Thyroid gland (tissue), 4 donors: ENCODE results near the gene SEMA3D. TPM values are rescaled to one million over a fixed set of nuclear protein-coding genes. Genes with fewer than 3 reads are reported as not detected.

ENCODE experiments used
- DNase-seq, 2 donors: peaks; one replicate each; pipeline ENCODE4 v3.0.0-alpha.2; 2019
- H3K27ac ChIP-seq, 3 donors: fragments of 200-600 bp; sonication (generic); 1 replicate in 2 of 3; 2 replicates in 1 of 3; pipeline ENCODE4 v1.5.1; 2016 to 2019; ENCODE audit warnings: mild to moderate bottlenecking in 1 of 3, moderate library complexity in 1 of 3
- H3K27me3 ChIP-seq: fragments of 200-600 bp; sonication (generic); one replicate; pipeline ENCODE4 v1.5.1; 2019
- H3K36me3 ChIP-seq, 2 donors: fragments of 200-600 bp; sonication (generic); one replicate each; pipeline ENCODE4 v1.5.1; 2016 to 2019
- H3K4me1 ChIP-seq, 2 donors: fragments of 200-600 bp; sonication (generic); one replicate each; pipeline ENCODE4 v1.5.1; 2017 to 2019
- H3K4me3 ChIP-seq, 3 donors: fragments of 200-600 bp; sonication (generic); replicated peaks in 1 of 3; 1 replicate in 2 of 3; 2 replicates in 1 of 3; pipeline ENCODE4 v1.5.1; 2016; ENCODE audit warnings: mild to moderate bottlenecking in 1 of 3
- H3K9me3 ChIP-seq: fragments of 200-600 bp; sonication (generic); one replicate; pipeline ENCODE4 v1.5.1; 2017
- POLR2A ChIP-seq, 2 donors: fragments of 450-650 bp; IDR thresholded peaks; one replicate each; pipeline ENCODE4 v1.6.1; 2017; ENCODE audit warnings: antibody characterized with exemption in 2 of 2, mild to moderate bottlenecking in 2 of 2, moderate library complexity in 1 of 2
- WGBS, 2 donors: methylation state at CpG; one replicate each; pipeline ENCODE4 v1.1.5; 2017; 5-methylcytosine and 5-hydroxymethylcytosine counted together
- intact Hi-C: fragments of 100-400 bp; cut with DNase I; formaldehyde crosslinking; loops from one replicate; pipeline ENCODE4 v1.15.1; 2023
- total RNA-seq, 4 donors: library from RNA; depleted of rRNA; stranded (reverse); fragments of >200 nt; gene quantifications; one replicate each; pipeline ENCODE4 v1.2.3, GENCODE V29; 2016
- TF ChIP-seq, protein P1 (sequence below), 6 experiments: fragments of 200-600 bp in 3 of 6; fragments of 450-650 bp in 3 of 6; sonication (generic) in 3 of 6; IDR thresholded peaks; one replicate each; pipeline ENCODE4 v1.5.1; 2016 to 2019; ENCODE audit warnings: antibody characterized with exemption in 6 of 6, mild to moderate bottlenecking in 2 of 6, inconsistent platforms in 1 of 6, moderate library complexity in 1 of 6

Gene SEMA3D
- total RNA-seq, 4 donors from 2014 or later: 65.8 to 131 (median 91.8) TPM

DNA sequence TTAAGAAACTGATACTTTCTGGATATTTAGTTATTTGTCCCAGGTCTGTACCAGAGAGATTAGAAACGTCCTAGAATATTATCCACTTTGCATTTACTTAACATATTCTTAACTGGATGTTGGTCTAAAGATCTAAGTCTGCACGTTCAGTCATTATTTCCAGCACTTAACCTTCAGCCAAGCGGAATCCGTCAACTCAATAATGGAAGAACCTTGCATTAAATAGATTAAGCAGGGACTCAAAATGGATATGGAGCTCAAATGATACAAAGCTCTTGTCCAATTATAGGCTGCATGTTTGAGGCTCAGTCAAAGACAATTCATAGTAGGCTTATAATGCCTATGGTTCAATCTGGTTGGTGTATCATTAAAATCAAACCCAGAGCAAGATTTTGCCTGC, 162.9 kb downstream of the SEMA3D start:
- intact Hi-C loops: loop anchor here (5.0 to 10.0 kb wide), 2 partner anchors 1047 to 1089 kb away; no protein-coding TSS in a partner anchor
- no peaks in the 10 kb centered on the region for H3K9me3 ChIP-seq
- H3K4me3 ChIP-seq: no peak overlapping the region
- no peak overlapping the region for H3K27ac ChIP-seq
- H3K36me3 ChIP-seq: no peaks in the 10 kb centered on the region
- DNase-seq: no peak
- TF ChIP-seq POLR2A (IDR thresholded peaks at IDR 0.05): no peak
- H3K27me3 ChIP-seq: no peaks in the 10 kb centered on the region
- H3K4me1 ChIP-seq: peaks cover 10 to 12% of the 10 kb centered on the region in 2 donors
- WGBS, 2 donors: 71 to 74% methylated on average over 4 of the region's 4 CpGs

GRCh38 chr7:85023066-85023712, 163.7 kb downstream of the SEMA3D start:
- Histone ChIP-seq H3K4me1 (peaks cover 10 to 12% of the 10 kb centered on the region in 2 donors), H3K27ac (no peak overlapping the region), H3K27me3 (no peaks in the 10 kb centered on the region), H3K4me3 (no peak overlapping the region), H3K9me3 (no peaks in the 10 kb centered on the region), H3K36me3 (no peaks in the 10 kb centered on the region)
- no peak for TF ChIP-seq POLR2A (IDR thresholded peaks at IDR 0.05)
- TF ChIP-seq, protein P1, sequence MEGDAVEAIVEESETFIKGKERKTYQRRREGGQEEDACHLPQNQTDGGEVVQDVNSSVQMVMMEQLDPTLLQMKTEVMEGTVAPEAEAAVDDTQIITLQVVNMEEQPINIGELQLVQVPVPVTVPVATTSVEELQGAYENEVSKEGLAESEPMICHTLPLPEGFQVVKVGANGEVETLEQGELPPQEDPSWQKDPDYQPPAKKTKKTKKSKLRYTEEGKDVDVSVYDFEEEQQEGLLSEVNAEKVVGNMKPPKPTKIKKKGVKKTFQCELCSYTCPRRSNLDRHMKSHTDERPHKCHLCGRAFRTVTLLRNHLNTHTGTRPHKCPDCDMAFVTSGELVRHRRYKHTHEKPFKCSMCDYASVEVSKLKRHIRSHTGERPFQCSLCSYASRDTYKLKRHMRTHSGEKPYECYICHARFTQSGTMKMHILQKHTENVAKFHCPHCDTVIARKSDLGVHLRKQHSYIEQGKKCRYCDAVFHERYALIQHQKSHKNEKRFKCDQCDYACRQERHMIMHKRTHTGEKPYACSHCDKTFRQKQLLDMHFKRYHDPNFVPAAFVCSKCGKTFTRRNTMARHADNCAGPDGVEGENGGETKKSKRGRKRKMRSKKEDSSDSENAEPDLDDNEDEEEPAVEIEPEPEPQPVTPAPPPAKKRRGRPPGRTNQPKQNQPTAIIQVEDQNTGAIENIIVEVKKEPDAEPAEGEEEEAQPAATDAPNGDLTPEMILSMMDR (IDR thresholded peaks at IDR 0.05): peak; percentile 41 to 72 (median 63)
- peak in 1 of 2 donors; percentile 4 for DNase-seq
- intact Hi-C loops: loop anchor here (5.0 to 10.0 kb wide), 2 partner anchors 1046 to 1088 kb away; no protein-coding TSS in a partner anchor
- WGBS, 2 donors: 18 to 25% methylated on average over 2 of the region's 2 CpGs

DNA sequence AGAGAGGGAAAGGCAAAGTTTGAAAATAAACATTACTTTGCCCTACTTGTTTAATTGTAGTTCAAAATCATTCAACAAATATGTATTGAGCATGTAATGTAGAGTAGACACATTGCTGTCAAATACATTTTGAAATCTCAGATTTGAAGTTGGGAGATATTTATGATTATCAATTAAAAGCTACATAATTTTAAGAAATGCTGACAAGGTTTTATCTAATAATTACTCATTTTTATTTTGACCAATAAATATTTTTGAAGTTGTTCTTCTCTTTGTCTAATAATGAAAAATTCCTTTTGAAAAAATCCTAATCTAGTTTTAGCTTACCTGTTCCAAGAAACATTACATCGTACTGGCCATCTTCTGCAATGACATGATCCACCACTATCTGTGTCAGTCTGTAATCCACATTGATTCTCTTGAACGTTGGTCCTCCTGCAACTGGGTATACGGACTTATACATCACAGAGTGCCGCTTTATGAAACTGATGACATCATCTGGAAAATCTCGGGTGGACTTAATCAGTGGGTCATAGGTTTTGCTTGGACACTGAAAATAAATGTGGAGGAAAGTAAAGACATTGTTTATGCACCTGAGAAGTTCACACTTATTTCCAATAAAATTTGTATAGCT, 164.7 kb downstream of the SEMA3D start:
- 83 to 88% methylated on average over 5 of the region's 5 CpGs for WGBS, 2 donors
- no peaks in the 10 kb centered on the region for H3K9me3 ChIP-seq
- intact Hi-C loops: loop anchor here (5.0 to 10.0 kb wide), 2 partner anchors 1045 to 1087 kb away; no protein-coding TSS in a partner anchor

GRCh38 chr7:85021101-85021704, 165.7 kb downstream of the SEMA3D start:
- Histone ChIP-seq H3K9me3 (no peaks in the 10 kb centered on the region), H3K27me3 (no peaks in the 10 kb centered on the region), H3K4me3 (no peak overlapping the region), H3K36me3 (no peaks in the 10 kb centered on the region), H3K27ac (no peak overlapping the region), H3K4me1 (peaks cover 10 to 12% of the 10 kb centered on the region in 2 donors)
- no peak for DNase-seq
- 89 to 91% methylated on average over 4 of the region's 4 CpGs for WGBS, 2 donors
- no peak for TF ChIP-seq POLR2A (IDR thresholded peaks at IDR 0.05)
- TF ChIP-seq, protein P1 (IDR thresholded peaks at IDR 0.05): peak in 1 of 6 experiments; percentile 11
- intact Hi-C loops: loop anchor here (5.0 to 10.0 kb wide), 2 partner anchors 1044 to 1086 kb away; no protein-coding TSS in a partner anchor

More for the DNA sequence above, 164.7 kb downstream of the SEMA3D start:
- TF ChIP-seq, protein P1 (IDR thresholded peaks at IDR 0.05): no peak
- no peak for TF ChIP-seq POLR2A (IDR thresholded peaks at IDR 0.05)
- H3K27me3 ChIP-seq: no peaks in the 10 kb centered on the region
- no peak overlapping the region for H3K4me3 ChIP-seq
- no peak overlapping the region for H3K27ac ChIP-seq
- H3K4me1 ChIP-seq: peaks cover 10 to 12% of the 10 kb centered on the region in 2 donors
- no peaks in the 10 kb centered on the region for H3K36me3 ChIP-seq
- DNase-seq: no peak

- intact Hi-C loops: loop anchor here (5.0 to 10.0 kb wide), 2 partner anchors 1042 to 1085 kb away; no protein-coding TSS in a partner anchor
- Histone ChIP-seq H3K27ac (no peak overlapping the region), H3K4me1 (no peaks in the 10 kb centered on the region), H3K9me3 (no peaks in the 10 kb centered on the region), H3K27me3 (no peaks in the 10 kb centered on the region), H3K4me3 (no peak overlapping the region), H3K36me3 (no peaks in the 10 kb centered on the region)
- TF ChIP-seq POLR2A (IDR thresholded peaks at IDR 0.05): no peak
- TF ChIP-seq, protein P1 (IDR thresholded peaks at IDR 0.05): no peak
- DNase-seq: no peak
- 89 to 90% methylated on average over 3 of the region's 3 CpGs for WGBS, 2 donors
Measured at GRCh38 chr7:85019778-85020177, 167.1 kb downstream of the SEMA3D start.
